NCI-H2081 (cell line): Measurements from ENCODE around the gene WAS.
"Not testable (repeated sequence)": the region's sequence is repeated elsewhere in the genome, so short reads cannot be mapped to it uniquely, and the experiment has no call there.

Source experiments
- DNase-seq, 2 experiments: peaks; one replicate each; lab custom pipeline; 2025; lab: John Stamatoyannopoulos, UW

WAS gene

GRCh38 chrX:48685416-48685815, 1.8 kb downstream of the WAS start:
- DNase-seq, result no peak

- no peak for DNase-seq
These were observed 5.0 kb downstream of the WAS start for GRCh38 chrX:48688531-48689150.

GRCh38 chrX:48689208-48689920, 5.8 kb downstream of the WAS start:
- DNase-seq, result no peak

GRCh38 chrX:48691746-48692145, 8.1 kb downstream of the WAS start:
- not testable (repeated sequence) for DNase-seq

GRCh38 chrX:48694776-48695533, 11.4 kb downstream of the WAS start:
- no peak for DNase-seq

GRCh38 chrX:48695534-48695896, 11.9 kb downstream of the WAS start:
- no peak for DNase-seq

GRCh38 chrX:48695925-48696300, 12.3 kb downstream of the WAS start:
- no peak for DNase-seq

GRCh38 chrX:48696301-48696908, 12.8 kb downstream of the WAS start, which contains the start of gene SUV39H1:
SUV39H1 (plus strand) TSS chrX:48696734; CDS start chrX:48696785, 51 bp downstream.
- DNase-seq, result peak; percentile 85 to 92

GRCh38 chrX:48696909-48697727, 13.5 kb downstream of the WAS start:
- DNase-seq, result peak; percentile 67 to 75

- no peak for DNase-seq
These were observed 14.7 kb downstream of the WAS start for GRCh38 chrX:48698306-48698705.

- no peak for DNase-seq
These were observed 16.6 kb downstream of the WAS start for GRCh38 chrX:48700246-48700645.

- DNase-seq, result no peak
These were observed 17.5 kb downstream of the WAS start for GRCh38 chrX:48700951-48701653.

- DNase-seq, result no peak
These were observed 18.4 kb downstream of the WAS start for GRCh38 chrX:48702032-48702431.

- no peak for DNase-seq
These were observed 19.1 kb downstream of the WAS start for GRCh38 chrX:48702716-48703115.

GRCh38 chrX:48703228-48703627, 19.6 kb downstream of the WAS start:
- DNase-seq, result no peak

- no peak for DNase-seq
These were observed 20.3 kb downstream of the WAS start for GRCh38 chrX:48703642-48704481.

GRCh38 chrX:48705871-48706270, 22.3 kb downstream of the WAS start:
- DNase-seq, result no peak

GRCh38 chrX:48709522-48710112, 26.0 kb downstream of the WAS start:
- no peak for DNase-seq

- DNase-seq, result no peak
These were observed 27.7 kb downstream of the WAS start for GRCh38 chrX:48711162-48711928.
